ENCODE measurements around the gene AP1G1. TPM values are rescaled to one million over a fixed set of nuclear protein-coding genes. Genes with fewer than 3 reads are reported as not detected.
"Not testable (repeated sequence)": the region's sequence is repeated elsewhere in the genome, so short reads cannot be mapped to it uniquely, and the experiment has no call there.

Gene AP1G1
- total and polyA plus RNA-seq, 2 donors (not counting 1 experiment from before 2014, with no cell fraction given), result 55.5 to 102 TPM

- H4K20me1 ChIP-seq (ENCODE audit: control insufficient read depth, extremely low read depth, insufficient read depth, low read length), result peaks cover 4% of the 10 kb centered on the region
- no peak overlapping the region for H3K4me2 ChIP-seq (ENCODE audit: extremely low read depth, insufficient read depth, low read length)
- no peak for DNase-seq (ENCODE audit: low read depth in 2 of 2)
- peaks cover 67% of the 10 kb centered on the region for H3K79me2 ChIP-seq (ENCODE audit: control insufficient read depth, insufficient read depth, low read length)
- no peak overlapping the region for H3K4me3 ChIP-seq (replicated peaks in 1 of 4; ENCODE audit: control extremely low read depth in 1 of 4, insufficient read depth in 1 of 4, low read depth in 3 of 4, low read length in 4 of 4)
- H3K4me1 ChIP-seq (ENCODE audit: control insufficient read depth, extremely low read depth, insufficient read depth, low read length), result no peaks in the 10 kb centered on the region
- peaks cover 4% of the 10 kb centered on the region for H3K36me3 ChIP-seq (ENCODE audit: control insufficient read depth, insufficient read depth, low read length)
- no peak for TF ChIP-seq CTCF (conservative IDR thresholded peaks at IDR 0.05 in 1 of 2, IDR thresholded peaks at IDR 0.05 in 1 of 2; ENCODE audit: low read depth in 1 of 2, low read length in 2 of 2)
- no peak overlapping the region for H2AFZ ChIP-seq (ENCODE audit: low read length)
- H3K9me3 ChIP-seq (ENCODE audit: control insufficient read depth, insufficient read depth, low read depth, low read length), result no peaks in the 10 kb centered on the region
- H3K27ac ChIP-seq (ENCODE audit: insufficient read depth, low read length), result no peak overlapping the region
- no peak overlapping the region for H3K9ac ChIP-seq (ENCODE audit: insufficient read depth, low read length)
- no peaks in the 10 kb centered on the region for H3K27me3 ChIP-seq (ENCODE audit: control insufficient read depth, insufficient read depth, low read length)
Observed at GRCh38 chr16:71789136-71789535, 19.5 kb downstream of the AP1G1 start.

- Histone ChIP-seq H2AFZ (ENCODE audit: low read length) (no peak overlapping the region), H3K9me3 (ENCODE audit: control insufficient read depth, insufficient read depth, low read depth, low read length) (no peaks in the 10 kb centered on the region), H3K27ac (ENCODE audit: insufficient read depth, low read length) (no peak overlapping the region), H3K36me3 (ENCODE audit: control insufficient read depth, insufficient read depth, low read length) (peaks cover 4% of the 10 kb centered on the region), H3K4me1 (ENCODE audit: control insufficient read depth, extremely low read depth, insufficient read depth, low read length) (no peaks in the 10 kb centered on the region), H4K20me1 (ENCODE audit: control insufficient read depth, extremely low read depth, insufficient read depth, low read length) (peaks cover 3% of the 10 kb centered on the region), H3K27me3 (ENCODE audit: control insufficient read depth, insufficient read depth, low read length) (no peaks in the 10 kb centered on the region), H3K4me3 (replicated peaks in 1 of 4; ENCODE audit: control extremely low read depth in 1 of 4, insufficient read depth in 1 of 4, low read depth in 3 of 4, low read length in 4 of 4) (no peak overlapping the region), H3K79me2 (ENCODE audit: control insufficient read depth, insufficient read depth, low read length) (peaks cover 65% of the 10 kb centered on the region), H3K4me2 (ENCODE audit: extremely low read depth, insufficient read depth, low read length) (no peak overlapping the region), H3K9ac (ENCODE audit: insufficient read depth, low read length) (no peak overlapping the region)
- TF ChIP-seq CTCF (conservative IDR thresholded peaks at IDR 0.05 in 1 of 2, IDR thresholded peaks at IDR 0.05 in 1 of 2; ENCODE audit: low read depth in 1 of 2, low read length in 2 of 2) (no peak), EZH2 (IDR thresholded peaks at IDR 0.05; ENCODE audit: low read length, missing control alignments) (no peak)
- no peak for DNase-seq (ENCODE audit: low read depth in 2 of 2)
Observed at GRCh38 chr16:71788578-71788977, 20.1 kb downstream of the AP1G1 start.

GRCh38 chr16:71785143-71785542, 23.5 kb downstream of the AP1G1 start:
- peaks cover 55% of the 10 kb centered on the region for H3K79me2 ChIP-seq (ENCODE audit: control insufficient read depth, insufficient read depth, low read length)
- not testable (repeated sequence) for DNase-seq (ENCODE audit: low read depth in 2 of 2); H3K4me2 ChIP-seq (ENCODE audit: extremely low read depth, insufficient read depth, low read length); H2AFZ ChIP-seq (ENCODE audit: low read length); H3K4me3 ChIP-seq (replicated peaks in 1 of 4; ENCODE audit: control extremely low read depth in 1 of 4, insufficient read depth in 1 of 4, low read depth in 3 of 4, low read length in 4 of 4); H3K4me1 ChIP-seq (ENCODE audit: control insufficient read depth, extremely low read depth, insufficient read depth, low read length); H3K27me3 ChIP-seq (ENCODE audit: control insufficient read depth, insufficient read depth, low read length); H4K20me1 ChIP-seq (ENCODE audit: control insufficient read depth, extremely low read depth, insufficient read depth, low read length); H3K9ac ChIP-seq (ENCODE audit: insufficient read depth, low read length); H3K36me3 ChIP-seq (ENCODE audit: control insufficient read depth, insufficient read depth, low read length); H3K27ac ChIP-seq (ENCODE audit: insufficient read depth, low read length); H3K9me3 ChIP-seq (ENCODE audit: control insufficient read depth, insufficient read depth, low read depth, low read length)
